ENCODE data around the gene OVCA2. TPM values are rescaled to one million over a fixed set of nuclear protein-coding genes. Genes with fewer than 3 reads are reported as not detected.

Gene OVCA2
- polyA plus RNA-seq, 1 of the 3 experiments (the other 2 are of a cell fraction), result 59.2 TPM

DNA sequence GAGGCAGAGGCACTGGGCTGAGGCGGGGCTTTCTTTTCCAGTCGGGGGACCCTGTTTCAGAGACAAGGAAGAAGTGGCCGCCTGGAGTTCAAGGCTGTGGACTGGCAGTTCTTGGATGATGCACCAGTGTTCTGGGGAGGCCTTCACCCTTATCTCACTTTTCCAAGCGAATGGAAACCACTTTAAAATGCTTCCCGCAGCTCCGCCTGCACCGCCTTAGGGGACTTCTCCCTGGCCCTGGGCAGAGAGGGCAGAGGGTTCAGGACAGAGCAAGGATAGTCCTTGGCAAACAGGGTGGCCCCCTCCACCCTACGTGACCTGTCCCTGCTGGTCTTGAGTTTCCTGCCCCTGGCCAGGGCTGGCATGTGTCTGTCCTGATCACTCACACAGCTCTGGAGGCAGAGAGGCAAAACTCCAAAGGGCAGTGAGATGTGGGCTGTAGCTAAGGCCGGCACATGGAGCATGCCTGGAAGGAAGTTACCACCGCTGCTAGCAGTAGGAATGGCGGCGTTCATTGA lies 37.3 kb upstream of the OVCA2 start:
- CTCF ChIA-PET, result interaction anchor here (0.7 to 3.6 kb wide), 6 partner anchors 9 to 240 kb away, joined by 3 to 18 read pairs (median 4); partner anchors contain the start of gene RTN4RL1
- peaks cover 0 to 15% of the 10 kb centered on the region in 2 experiments; a peak in 1 of 4 replicates for H3K4me1 ChIP-seq (ENCODE audit: control insufficient read depth in 1 of 2, insufficient read depth in 2 of 2, low read depth in 1 of 2, low read length in 1 of 2)
- H3K79me2 ChIP-seq (ENCODE audit: insufficient read depth), result no peaks in the 10 kb centered on the region
- H3K4me2 ChIP-seq, result no peak overlapping the region
- no peaks in the 10 kb centered on the region for H3K9me3 ChIP-seq
- POLR2A ChIA-PET, result no interaction called here
- no peaks in the 10 kb centered on the region for H3F3A ChIP-seq (replicated peaks; ENCODE audit: insufficient read depth)
- H3K9me2 ChIP-seq, result no peaks in the 10 kb centered on the region
- no peaks in the 10 kb centered on the region for H3K27me3 ChIP-seq (ENCODE audit: insufficient read depth)
- no peak for DNase-seq
- no peak overlapping the region for H3K27ac ChIP-seq (ENCODE audit: low read depth in 2 of 2, low read length in 1 of 2)
- H3K9ac ChIP-seq, result no peak overlapping the region
- H3K4me3 ChIP-seq (ENCODE audit: low read depth in 2 of 2, low read length in 1 of 2), result no peak overlapping the region
- TF ChIP-seq PBX3 (IDR thresholded peaks at IDR 0.05), result no peak
- no peak for TF ChIP-seq IRF3 (IDR thresholded peaks at IDR 0.05; ENCODE audit: low read depth, low read length)
- no peak for TF ChIP-seq FOXJ3 (CRISPR knock-in tag; IDR thresholded peaks at IDR 0.05)
- TF ChIP-seq YY1 (IDR thresholded peaks at IDR 0.05; ENCODE audit: low read depth), result no peak
- no peak for TF ChIP-seq RFX5 (IDR thresholded peaks at IDR 0.05; ENCODE audit: low read length)
- WGBS (ENCODE audit: low lambda C conversion rate), result 86% methylated on average over 11 of the region's 12 CpGs
- no peaks in the 10 kb centered on the region for H4K20me1 ChIP-seq (ENCODE audit: insufficient read depth)
- no peaks in the 10 kb centered on the region for H3K36me3 ChIP-seq (replicated peaks in 1 of 2; ENCODE audit: control insufficient read depth in 1 of 2, insufficient read depth in 2 of 2, low read length in 1 of 2)
- no peak overlapping the region for H2AFZ ChIP-seq (ENCODE audit: low read depth)

DNA sequence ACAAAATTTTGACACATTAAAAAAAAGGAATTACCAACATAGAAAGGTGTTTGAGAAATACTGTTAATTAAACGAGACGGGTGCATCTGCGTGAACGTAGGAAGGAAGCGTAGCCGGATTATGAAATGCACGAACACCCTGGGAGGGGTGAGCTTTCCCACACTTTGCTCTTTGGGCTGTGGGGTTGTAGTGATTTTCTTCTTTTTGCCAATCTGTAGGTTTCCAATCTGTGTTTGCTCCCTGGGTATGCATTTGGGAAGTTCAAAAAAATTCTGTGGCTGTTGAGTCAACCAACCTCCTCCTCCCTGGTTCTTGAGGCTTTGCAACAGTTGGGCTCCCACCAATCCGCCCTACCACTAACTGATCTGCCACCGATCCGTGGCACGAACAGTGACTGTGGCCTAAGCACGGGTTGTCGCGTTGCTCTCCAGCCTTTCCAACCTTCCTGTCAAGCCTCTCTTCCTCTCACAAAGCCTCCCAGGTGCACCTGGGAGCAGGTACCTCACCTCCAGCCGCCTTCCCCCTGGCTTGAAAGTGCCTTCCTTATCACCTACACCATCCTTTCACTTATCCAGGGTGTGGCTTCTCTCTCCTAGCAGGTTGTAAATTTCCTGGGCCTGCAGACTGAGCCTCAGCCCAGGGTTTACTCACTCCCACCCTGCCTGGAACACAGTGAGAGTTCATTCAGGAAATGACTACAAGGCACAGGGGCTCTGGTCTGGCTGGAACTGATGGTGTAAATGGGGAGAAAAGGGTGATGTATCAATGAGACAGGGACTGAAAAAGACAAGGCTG lies 33.3 kb upstream of the OVCA2 start:
- no peaks in the 10 kb centered on the region for H3K36me3 ChIP-seq (replicated peaks in 1 of 2; ENCODE audit: control insufficient read depth in 1 of 2, insufficient read depth in 2 of 2, low read length in 1 of 2)
- H2AFZ ChIP-seq (ENCODE audit: low read depth), result no peak overlapping the region
- ChIA-PET POLR2A (no interaction called here), CTCF (no interaction called here)
- H3K9me3 ChIP-seq, result no peaks in the 10 kb centered on the region
- no peaks in the 10 kb centered on the region for H3K79me2 ChIP-seq (ENCODE audit: insufficient read depth)
- H3K4me1 ChIP-seq (ENCODE audit: control insufficient read depth in 1 of 2, insufficient read depth in 2 of 2, low read depth in 1 of 2, low read length in 1 of 2), result peaks cover 0 to 7% of the 10 kb centered on the region in 2 experiments; a peak in 1 of 4 replicates
- TF ChIP-seq GABPA (IDR thresholded peaks at IDR 0.05; ENCODE audit: low read depth) (no peak), NFIC (IDR thresholded peaks at IDR 0.05; ENCODE audit: borderline replicate concordance) (no peak), FOXM1 (IDR thresholded peaks at IDR 0.05; ENCODE audit: low read depth) (no peak), EP300 (IDR thresholded peaks at IDR 0.05; ENCODE audit: borderline replicate concordance in 1 of 2, low read depth in 1 of 2, low read length in 1 of 2) (no peak), FOSL2 (IDR thresholded peaks at IDR 0.05; ENCODE audit: borderline replicate concordance, low read depth) (no peak), SIN3A (IDR thresholded peaks at IDR 0.05; ENCODE audit: borderline replicate concordance, low read depth, low read length) (no peak)
- DNase-seq, result no peak
- no peak overlapping the region for H3K27ac ChIP-seq (ENCODE audit: low read depth in 2 of 2, low read length in 1 of 2)
- H3K9me2 ChIP-seq, result no peaks in the 10 kb centered on the region
- H3F3A ChIP-seq (replicated peaks; ENCODE audit: insufficient read depth), result no peaks in the 10 kb centered on the region
- WGBS (ENCODE audit: low lambda C conversion rate), result 89% methylated on average over 15 of the region's 15 CpGs
- H3K27me3 ChIP-seq (ENCODE audit: insufficient read depth), result no peaks in the 10 kb centered on the region
- H4K20me1 ChIP-seq (ENCODE audit: insufficient read depth), result no peaks in the 10 kb centered on the region
- H3K4me3 ChIP-seq (ENCODE audit: low read depth in 2 of 2, low read length in 1 of 2), result no peak overlapping the region
- H3K9ac ChIP-seq, result no peak overlapping the region
- H3K4me2 ChIP-seq, result no peak overlapping the region

Measured in SK-N-SH (cell line).